NCI-H2081 (cell line): Measurements from ENCODE around the gene TMEM63C.
A peak's percentile ranks its signal among the peaks of the same experiment; 100 is the strongest.
"Not testable (repeated sequence)": the region's sequence is repeated elsewhere in the genome, so short reads cannot be mapped to it uniquely, and the experiment has no call there.

Source experiments
- DNase-seq, 2 experiments: peaks; one replicate each; lab custom pipeline; 2025; lab: John Stamatoyannopoulos, UW

Gene TMEM63C

GRCh38 chr14:77157740-77158139 is 23.9 kb upstream of the TMEM63C start:
- peak in 1 of 2 experiments; percentile 42 for DNase-seq

GRCh38 chr14:77158175-77158881 is 23.3 kb upstream of the TMEM63C start:
- peak; percentile 66 to 76 for DNase-seq

GRCh38 chr14:77158882-77159255 is 22.7 kb upstream of the TMEM63C start:
- peak; percentile 20 to 41 for DNase-seq

GRCh38 chr14:77161011-77161410 is 20.6 kb upstream of the TMEM63C start:
- no peak for DNase-seq

GRCh38 chr14:77170045-77170444 is 11.6 kb upstream of the TMEM63C start:
- DNase-seq, result no peak

- no peak for DNase-seq
Measured at GRCh38 chr14:77172916-77173315, 8.7 kb upstream of the TMEM63C start.

- not testable (repeated sequence) for DNase-seq
Measured at GRCh38 chr14:77173911-77174617, 7.5 kb upstream of the TMEM63C start.

GRCh38 chr14:77175843-77176242 is 5.8 kb upstream of the TMEM63C start:
- no peak for DNase-seq

- no peak for DNase-seq
Measured at GRCh38 chr14:77177702-77178101, 3.9 kb upstream of the TMEM63C start.

- DNase-seq, result no peak
Measured at GRCh38 chr14:77178656-77179055, 2.9 kb upstream of the TMEM63C start.

GRCh38 chr14:77180726-77181602 is 634 bp upstream of the TMEM63C start:
- no peak for DNase-seq

GRCh38 chr14:77183896-77184295 is 2.3 kb downstream of the TMEM63C start:
- peak in 1 of 2 experiments; percentile 14 for DNase-seq

- DNase-seq, result peak in 1 of 2 experiments; percentile 47
Measured at GRCh38 chr14:77184396-77185092, 2.9 kb downstream of the TMEM63C start.

GRCh38 chr14:77185093-77185465 is 3.5 kb downstream of the TMEM63C start:
- no peak for DNase-seq

- no peak for DNase-seq
Measured at GRCh38 chr14:77186911-77187648, 5.5 kb downstream of the TMEM63C start.

GRCh38 chr14:77187649-77188012 is 6.0 kb downstream of the TMEM63C start:
- no peak for DNase-seq

- no peak for DNase-seq
Measured at GRCh38 chr14:77189479-77189878, 7.9 kb downstream of the TMEM63C start.

GRCh38 chr14:77190977-77191376 is 9.4 kb downstream of the TMEM63C start:
- DNase-seq, result no peak

- DNase-seq, result no peak
Measured at GRCh38 chr14:77194706-77195105, 13.1 kb downstream of the TMEM63C start.

GRCh38 chr14:77195766-77196165 is 14.2 kb downstream of the TMEM63C start:
- DNase-seq, result no peak

- DNase-seq, result no peak
Measured at GRCh38 chr14:77197988-77198387, 16.4 kb downstream of the TMEM63C start.
